B cell (primary cell): ENCODE results near the gene ADORA2A.

Experiments
- CTCF ChIP-seq: fragments of 200-600 bp; IDR thresholded peaks from one replicate; pipeline ENCODE4 v1.8.0; 2022; ENCODE audit warnings: antibody characterized with exemption, mild to moderate bottlenecking
- EZH2 ChIP-seq: IDR thresholded peaks from 2 replicates; pipeline ENCODE4 v1.6.1; 2012; ENCODE audit warnings: borderline replicate concordance, low read depth, mild to moderate bottlenecking, moderate library complexity, low read length; ENCODE audit not compliant: insufficient read depth, poor library complexity, severe bottlenecking

GRCh38 chr22:24459911-24460310 is 32.5 kb downstream of the ADORA2A start:
- TF ChIP-seq CTCF (no peak), EZH2 (no peak)
